Measurements from ENCODE around the gene JARID2.

DNA sequence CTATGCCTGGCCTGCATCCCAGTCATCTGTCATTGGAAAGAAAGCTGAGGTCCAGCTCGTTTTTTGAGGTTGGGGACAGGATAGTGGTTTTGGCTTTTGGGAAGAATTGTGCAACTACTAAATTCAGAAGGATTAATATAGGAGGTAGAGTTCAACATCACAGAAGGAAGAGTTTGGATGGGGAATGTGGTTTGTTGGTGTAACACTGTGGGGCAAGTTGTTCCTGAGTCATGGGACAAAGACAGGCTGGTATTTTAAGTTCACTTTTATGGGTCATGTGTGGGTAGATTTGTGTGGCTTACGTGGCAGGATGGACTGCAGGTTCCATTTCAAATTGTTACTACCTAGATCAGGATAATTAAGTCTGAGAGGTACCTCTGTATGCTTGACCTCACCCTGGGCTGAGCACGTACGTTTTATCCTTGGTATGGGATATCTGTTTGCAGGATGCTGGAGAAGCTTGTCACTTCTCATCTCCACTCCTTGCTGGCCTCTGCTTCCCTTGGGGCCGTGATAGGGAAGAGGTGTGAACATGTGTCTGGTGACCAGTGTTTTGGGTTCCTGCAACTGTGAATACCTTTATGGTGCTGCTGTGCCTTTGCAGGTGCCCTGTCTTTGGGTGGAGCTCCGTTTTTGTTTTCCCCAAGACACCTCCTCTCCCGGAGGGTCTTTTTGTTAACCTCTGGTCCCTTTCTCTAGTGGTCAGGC lies 177.6 kb downstream of the JARID2 start:
- TF ChIP-seq, protein P1, sequence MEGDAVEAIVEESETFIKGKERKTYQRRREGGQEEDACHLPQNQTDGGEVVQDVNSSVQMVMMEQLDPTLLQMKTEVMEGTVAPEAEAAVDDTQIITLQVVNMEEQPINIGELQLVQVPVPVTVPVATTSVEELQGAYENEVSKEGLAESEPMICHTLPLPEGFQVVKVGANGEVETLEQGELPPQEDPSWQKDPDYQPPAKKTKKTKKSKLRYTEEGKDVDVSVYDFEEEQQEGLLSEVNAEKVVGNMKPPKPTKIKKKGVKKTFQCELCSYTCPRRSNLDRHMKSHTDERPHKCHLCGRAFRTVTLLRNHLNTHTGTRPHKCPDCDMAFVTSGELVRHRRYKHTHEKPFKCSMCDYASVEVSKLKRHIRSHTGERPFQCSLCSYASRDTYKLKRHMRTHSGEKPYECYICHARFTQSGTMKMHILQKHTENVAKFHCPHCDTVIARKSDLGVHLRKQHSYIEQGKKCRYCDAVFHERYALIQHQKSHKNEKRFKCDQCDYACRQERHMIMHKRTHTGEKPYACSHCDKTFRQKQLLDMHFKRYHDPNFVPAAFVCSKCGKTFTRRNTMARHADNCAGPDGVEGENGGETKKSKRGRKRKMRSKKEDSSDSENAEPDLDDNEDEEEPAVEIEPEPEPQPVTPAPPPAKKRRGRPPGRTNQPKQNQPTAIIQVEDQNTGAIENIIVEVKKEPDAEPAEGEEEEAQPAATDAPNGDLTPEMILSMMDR (conservative IDR thresholded peaks at IDR 0.05; ENCODE audit: low read length), result no peak
- TF ChIP-seq EZH2phosphoT487 (IDR thresholded peaks at IDR 0.05; ENCODE audit: borderline replicate concordance, low read depth, low read length), result no peak
